GM12801 (cell line): Measurements from ENCODE around the gene ADAMTS14.

Source experiments
- CTCF ChIP-seq: IDR thresholded peaks from one replicate; pipeline ENCODE4 v1.5.1; 2011; ENCODE audit warnings: control low read depth; ENCODE audit not compliant: insufficient read length; ENCODE audit errors: extremely low read depth

The ADAMTS14 gene

GRCh38 chr10:70751356-70751755, 79.0 kb downstream of the ADAMTS14 start:
- no peak for TF ChIP-seq CTCF

DNA sequence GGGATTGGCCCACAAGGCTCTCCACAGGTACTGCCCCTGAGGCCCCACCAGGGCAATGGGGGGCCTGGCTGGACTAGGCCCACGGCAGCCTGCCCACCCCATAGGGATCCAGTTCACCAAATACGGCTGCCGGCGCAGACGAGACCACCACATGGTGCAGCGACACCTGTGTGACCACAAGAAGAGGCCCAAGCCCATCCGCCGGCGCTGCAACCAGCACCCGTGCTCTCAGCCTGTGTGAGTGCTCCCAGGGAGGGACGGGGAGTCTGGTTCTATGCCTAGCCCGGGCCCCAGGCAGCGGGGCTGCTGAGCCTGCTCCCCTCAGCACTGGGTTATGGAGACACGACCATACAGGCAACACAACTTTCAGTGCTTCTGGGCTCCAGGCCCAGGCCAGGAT, 79.7 kb downstream of the ADAMTS14 start:
- no peak for TF ChIP-seq CTCF

- no peak for TF ChIP-seq CTCF
Observed at GRCh38 chr10:70752571-70752970, 80.3 kb downstream of the ADAMTS14 start.

GRCh38 chr10:70753026-70753663, 80.8 kb downstream of the ADAMTS14 start:
- no peak for TF ChIP-seq CTCF

DNA sequence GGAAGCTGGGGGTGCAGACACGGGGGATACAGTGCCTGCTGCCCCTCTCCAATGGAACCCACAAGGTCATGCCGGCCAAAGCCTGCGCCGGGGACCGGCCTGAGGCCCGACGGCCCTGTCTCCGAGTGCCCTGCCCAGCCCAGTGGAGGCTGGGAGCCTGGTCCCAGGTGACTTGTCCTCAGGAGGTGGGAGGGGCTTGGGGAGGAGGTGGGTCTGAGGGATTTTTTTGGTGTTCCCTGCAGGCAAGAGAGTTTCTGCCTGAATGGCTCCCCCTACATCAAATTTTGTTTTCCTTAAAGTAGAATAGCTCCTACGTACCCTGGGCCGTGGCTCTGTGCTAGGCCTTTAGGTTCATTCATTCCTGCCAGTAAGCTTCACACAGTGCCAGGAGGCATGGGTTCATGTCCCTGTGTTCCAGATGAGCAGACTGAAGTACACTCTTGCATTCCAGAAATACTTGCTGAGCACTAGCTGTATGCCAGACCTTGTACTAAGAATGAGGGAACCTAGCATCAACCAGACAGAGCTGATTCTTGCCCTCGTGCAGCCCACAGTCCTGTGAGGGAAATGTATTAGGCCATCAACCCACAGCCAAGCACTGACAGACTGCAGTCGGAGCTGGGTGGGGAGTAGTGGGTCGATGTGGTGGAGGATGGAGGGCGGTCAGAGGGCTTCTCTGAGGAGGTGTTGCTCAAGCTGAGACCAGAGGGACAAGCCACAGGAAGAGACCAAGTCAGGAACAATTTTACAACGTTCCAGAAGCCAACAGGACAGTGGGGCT, 81.7 kb downstream of the ADAMTS14 start:
- TF ChIP-seq CTCF, result no peak

DNA sequence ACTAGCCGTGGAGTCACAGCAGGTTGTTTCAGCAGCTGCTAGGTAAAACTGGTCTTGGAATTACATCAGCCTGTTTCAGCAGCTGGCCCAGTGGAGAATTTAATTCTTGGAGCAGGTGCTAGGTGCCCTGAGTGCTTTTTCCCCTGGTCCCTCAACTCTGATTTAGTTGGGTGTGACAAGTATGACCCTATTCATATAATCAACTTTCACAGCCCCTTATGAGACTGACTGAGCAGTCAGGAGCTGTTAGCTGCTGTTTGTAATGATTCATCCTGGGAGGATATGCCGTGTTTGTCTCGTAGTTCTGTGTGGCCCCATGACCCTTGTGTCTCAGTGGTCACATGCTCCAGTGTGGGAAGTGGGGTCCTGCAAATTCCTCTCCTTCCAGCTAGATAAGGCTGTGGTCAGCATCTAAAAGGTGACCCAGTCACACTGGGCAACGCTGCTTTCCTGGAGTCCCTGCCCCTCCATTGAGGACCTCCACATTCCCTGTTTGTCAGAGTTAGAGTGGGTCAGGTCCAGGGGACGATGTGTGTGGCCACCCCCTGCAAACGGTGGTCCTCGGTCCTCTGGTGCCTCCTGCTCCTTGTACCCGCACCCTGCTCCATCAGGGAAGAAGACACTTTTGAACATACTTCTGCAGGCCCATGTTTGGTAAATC, 84.5 kb downstream of the ADAMTS14 start:
- no peak for TF ChIP-seq CTCF

- no peak for TF ChIP-seq CTCF
Observed at GRCh38 chr10:70757856-70758255, 85.5 kb downstream of the ADAMTS14 start.
